AG10803 (cell line): ENCODE measurements around the gene DSG2.

ENCODE experiments used
- DNase-seq: peaks from one replicate; pipeline ENCODE4 v3.0.0; 2010; ENCODE audit warnings: low read depth
- H3K4me3 ChIP-seq: 2 replicates; pipeline ENCODE4 v1.5.1; 2011; ENCODE audit warnings: mild to moderate bottlenecking, low read length, control low read depth
- CTCF ChIP-seq: conservative IDR thresholded peaks from 2 replicates; pipeline ENCODE4 v1.5.1; 2011; ENCODE audit warnings: mild to moderate bottlenecking, low read length, control low read depth, inconsistent platforms

Gene DSG2

GRCh38 chr18:31596081-31596872 is 98.3 kb downstream of the DSG2 start:
- TF ChIP-seq CTCF: no peak
- peak; percentile 45 for DNase-seq
- no peak overlapping the region for H3K4me3 ChIP-seq

GRCh38 chr18:31598021-31598805 is 100.2 kb downstream of the DSG2 start:
- H3K4me3 ChIP-seq: no peak overlapping the region
- no peak for TF ChIP-seq CTCF
- DNase-seq: peak; percentile 23
